IMR-90 (cell line): ENCODE data around the gene SLC30A9.
A peak's percentile ranks its signal among the peaks of the same experiment; 100 is the strongest.

Experiments
- BHLHE40 ChIP-seq: fragments of 150-350 bp; IDR thresholded peaks from 2 replicates; pipeline ENCODE4 v1.6.1; 2016; ENCODE audit warnings: mild to moderate bottlenecking, low read depth, low read length
- CEBPB ChIP-seq: IDR thresholded peaks from 2 replicates; pipeline ENCODE4 v1.6.1; 2012; ENCODE audit warnings: low read depth, low read length, improper control_type of control experiment
- CTCF ChIP-seq: conservative IDR thresholded peaks from 2 replicates; pipeline ENCODE4 v1.5.1; 2012; ENCODE audit warnings: mild to moderate bottlenecking, low read depth, low read length, improper control_type of control experiment
- FOS ChIP-seq: fragments of 150-350 bp; IDR thresholded peaks from 2 replicates; pipeline ENCODE4 v1.6.1; 2016; ENCODE audit warnings: low read depth, low read length
- MAFK ChIP-seq: IDR thresholded peaks from 2 replicates; pipeline ENCODE4 v1.6.1; 2012; ENCODE audit warnings: low read depth, low read length, improper control_type of control experiment
- MAZ ChIP-seq: IDR thresholded peaks from 2 replicates; pipeline ENCODE4 v1.6.1; 2012; ENCODE audit warnings: low read depth, mild to moderate bottlenecking, low read length, improper control_type of control experiment, moderate library complexity, borderline replicate concordance
- MXI1 ChIP-seq: IDR thresholded peaks from 2 replicates; pipeline ENCODE4 v1.6.1; 2012; ENCODE audit warnings: low read depth, mild to moderate bottlenecking, low read length, moderate library complexity, borderline replicate concordance
- NFE2L2 ChIP-seq: fragments of 150-350 bp; IDR thresholded peaks from 2 replicates; pipeline ENCODE4 v1.6.1; 2016; ENCODE audit warnings: low read depth, mild to moderate bottlenecking, low read length
- POLR2A ChIP-seq: IDR thresholded peaks from 2 replicates; pipeline ENCODE4 v1.6.1; 2012; ENCODE audit warnings: mild to moderate bottlenecking, low read depth, low read length
- RAD21 ChIP-seq: IDR thresholded peaks from 2 replicates; pipeline ENCODE4 v1.6.1; 2012; ENCODE audit warnings: low read length, improper control_type of control experiment
- RCOR1 ChIP-seq: IDR thresholded peaks from 2 replicates; pipeline ENCODE4 v1.6.1; 2012; ENCODE audit warnings: mild to moderate bottlenecking, low read length, improper control_type of control experiment; ENCODE audit not compliant: insufficient replicate concordance
- RFX5 ChIP-seq: IDR thresholded peaks from 2 replicates; pipeline ENCODE4 v1.8.0; 2012; ENCODE audit warnings: low read depth, mild to moderate bottlenecking, low read length, moderate library complexity
- SMC3 ChIP-seq: fragments of 150-350 bp; IDR thresholded peaks from 2 replicates; pipeline ENCODE4 v1.6.1; 2016; ENCODE audit warnings: low read depth, mild to moderate bottlenecking, antibody characterized with exemption, low read length, moderate library complexity
- TF ChIP-seq, protein P1 (sequence below): fragments of 150-350 bp; IDR thresholded peaks from 2 replicates; pipeline ENCODE4 v1.6.1; 2016; ENCODE audit warnings: low read depth, mild to moderate bottlenecking, low read length, moderate library complexity, borderline replicate concordance

GRCh38 chr4:41963105-41963504 lies 27.2 kb upstream of the SLC30A9 start:
- TF ChIP-seq CTCF = peak; percentile 39
- TF ChIP-seq RFX5 = no peak
- no peak for TF ChIP-seq BHLHE40
- no peak for TF ChIP-seq POLR2A
- no peak for TF ChIP-seq RAD21
- TF ChIP-seq CEBPB = no peak
- TF ChIP-seq MXI1 = no peak
- no peak for TF ChIP-seq SMC3
- no peak for TF ChIP-seq MAZ
- TF ChIP-seq NFE2L2 = no peak
- no peak for TF ChIP-seq MAFK
- TF ChIP-seq FOS = no peak
- no peak for TF ChIP-seq RCOR1
- TF ChIP-seq, protein P1, sequence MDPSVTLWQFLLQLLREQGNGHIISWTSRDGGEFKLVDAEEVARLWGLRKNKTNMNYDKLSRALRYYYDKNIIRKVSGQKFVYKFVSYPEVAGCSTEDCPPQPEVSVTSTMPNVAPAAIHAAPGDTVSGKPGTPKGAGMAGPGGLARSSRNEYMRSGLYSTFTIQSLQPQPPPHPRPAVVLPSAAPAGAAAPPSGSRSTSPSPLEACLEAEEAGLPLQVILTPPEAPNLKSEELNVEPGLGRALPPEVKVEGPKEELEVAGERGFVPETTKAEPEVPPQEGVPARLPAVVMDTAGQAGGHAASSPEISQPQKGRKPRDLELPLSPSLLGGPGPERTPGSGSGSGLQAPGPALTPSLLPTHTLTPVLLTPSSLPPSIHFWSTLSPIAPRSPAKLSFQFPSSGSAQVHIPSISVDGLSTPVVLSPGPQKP = no peak
